MG63 (cell line): ENCODE measurements around the gene CPEB4. TPM values are rescaled to one million over a fixed set of nuclear protein-coding genes. Genes with fewer than 3 reads are reported as not detected.

Experiments
- DNase-seq: peaks from one replicate; pipeline ENCODE4 v3.0.0-alpha.2; 2020
- H3K27me3 ChIP-seq: fragments of 250-450 bp; sonication (Bioruptor Pico); 2 replicates; pipeline ENCODE4 v1.5.1; 2020; ENCODE audit warnings: mild to moderate bottlenecking, moderate library complexity
- H3K36me3 ChIP-seq: fragments of 250-450 bp; sonication (Bioruptor Pico); 2 replicates; pipeline ENCODE4 v1.5.1; 2020; ENCODE audit warnings: mild to moderate bottlenecking, moderate library complexity
- H3K4me3 ChIP-seq: fragments of 250-450 bp; sonication (Bioruptor Pico); 2 replicates; pipeline ENCODE4 v1.5.1; 2020; ENCODE audit warnings: mild to moderate bottlenecking, moderate library complexity
- H3K9me3 ChIP-seq: fragments of 250-450 bp; sonication (Bioruptor Pico); 2 replicates; pipeline ENCODE4 v1.5.1; 2020; ENCODE audit warnings: mild to moderate bottlenecking, moderate library complexity
- total RNA-seq: library from RNA; depleted of rRNA; stranded (reverse); fragments of >200 nt; shearing (Covaris generic); gene quantifications from 2 replicates; pipeline ENCODE4 v1.2.3, GENCODE V29; 2014; ENCODE audit warnings: low replicate concordance

The CPEB4 gene
- total RNA-seq, 1 experiment from 2014 or later, result 3.6 TPM

- Histone ChIP-seq H3K27me3 (no peaks in the 10 kb centered on the region), H3K9me3 (no peaks in the 10 kb centered on the region), H3K36me3 (no peaks in the 10 kb centered on the region), H3K4me3 (no peak overlapping the region)
- DNase-seq, result no peak
Observed at GRCh38 chr5:173855995-173856656, 32.0 kb upstream of the CPEB4 start.

- no peaks in the 10 kb centered on the region for H3K27me3 ChIP-seq
- no peak for DNase-seq
- no peak overlapping the region for H3K4me3 ChIP-seq
- H3K9me3 ChIP-seq, result no peaks in the 10 kb centered on the region
- H3K36me3 ChIP-seq, result no peaks in the 10 kb centered on the region
Observed at GRCh38 chr5:173857234-173857633, 30.9 kb upstream of the CPEB4 start.

GRCh38 chr5:173858021-173858669, 30.0 kb upstream of the CPEB4 start:
- Histone ChIP-seq H3K9me3 (no peaks in the 10 kb centered on the region), H3K4me3 (no peak overlapping the region), H3K36me3 (no peaks in the 10 kb centered on the region), H3K27me3 (no peaks in the 10 kb centered on the region)
- no peak for DNase-seq

- no peak for DNase-seq
- Histone ChIP-seq H3K9me3 (no peaks in the 10 kb centered on the region), H3K4me3 (no peak overlapping the region), H3K27me3 (no peaks in the 10 kb centered on the region), H3K36me3 (no peaks in the 10 kb centered on the region)
Observed at GRCh38 chr5:173858670-173859407, 29.3 kb upstream of the CPEB4 start.

- no peak overlapping the region for H3K4me3 ChIP-seq
- no peak for DNase-seq
- H3K9me3 ChIP-seq, result no peaks in the 10 kb centered on the region
- H3K27me3 ChIP-seq, result no peaks in the 10 kb centered on the region
- H3K36me3 ChIP-seq, result no peaks in the 10 kb centered on the region
Observed at GRCh38 chr5:173859408-173860159, 28.6 kb upstream of the CPEB4 start.

- no peak overlapping the region for H3K4me3 ChIP-seq
- DNase-seq, result no peak
Observed at GRCh38 chr5:173862047-173862477, 26.1 kb upstream of the CPEB4 start.

GRCh38 chr5:173863359-173863758, 24.8 kb upstream of the CPEB4 start:
- Histone ChIP-seq H3K36me3 (no peaks in the 10 kb centered on the region), H3K27me3 (no peaks in the 10 kb centered on the region), H3K9me3 (peaks cover 3% of the 10 kb centered on the region; the same call in 1 of the 2 replicates), H3K4me3 (no peak overlapping the region)
- no peak for DNase-seq

More at GRCh38 chr5:173862047-173862477, 26.1 kb upstream of the CPEB4 start:
- Histone ChIP-seq H3K9me3 (peaks cover under 1% of the 10 kb centered on the region; the same call in 1 of the 2 replicates), H3K36me3 (no peaks in the 10 kb centered on the region), H3K27me3 (no peaks in the 10 kb centered on the region)

- Histone ChIP-seq H3K9me3 (peaks cover 3% of the 10 kb centered on the region; the same call in 1 of the 2 replicates), H3K36me3 (no peaks in the 10 kb centered on the region), H3K4me3 (no peak overlapping the region), H3K27me3 (no peaks in the 10 kb centered on the region)
- no peak for DNase-seq
Observed at GRCh38 chr5:173864126-173865050, 23.8 kb upstream of the CPEB4 start.

- Histone ChIP-seq H3K36me3 (no peaks in the 10 kb centered on the region), H3K9me3 (peaks cover 3% of the 10 kb centered on the region; the same call in 1 of the 2 replicates), H3K4me3 (no peak overlapping the region), H3K27me3 (no peaks in the 10 kb centered on the region)
- DNase-seq, result no peak
Observed at GRCh38 chr5:173866243-173866857, 21.8 kb upstream of the CPEB4 start.

GRCh38 chr5:173866858-173867679, 21.1 kb upstream of the CPEB4 start:
- H3K4me3 ChIP-seq, result no peak overlapping the region
- no peaks in the 10 kb centered on the region for H3K36me3 ChIP-seq
- no peaks in the 10 kb centered on the region for H3K27me3 ChIP-seq
- peaks cover 3% of the 10 kb centered on the region; the same call in 1 of the 2 replicates for H3K9me3 ChIP-seq
- no peak for DNase-seq

- H3K27me3 ChIP-seq, result no peaks in the 10 kb centered on the region
- H3K9me3 ChIP-seq, result peaks cover 3% of the 10 kb centered on the region; the same call in 1 of the 2 replicates
- no peak overlapping the region for H3K4me3 ChIP-seq
- DNase-seq, result no peak
- H3K36me3 ChIP-seq, result no peaks in the 10 kb centered on the region
Observed at GRCh38 chr5:173868096-173868880, 19.9 kb upstream of the CPEB4 start.

GRCh38 chr5:173869316-173869715, 18.8 kb upstream of the CPEB4 start:
- Histone ChIP-seq H3K27me3 (0 out of 2 replicates have a peak, but pooled peaks cover under 1% of the 10 kb centered on the region), H3K4me3 (no peak overlapping the region), H3K9me3 (peaks cover 3% of the 10 kb centered on the region; the same call in 1 of the 2 replicates), H3K36me3 (no peaks in the 10 kb centered on the region)
- no peak for DNase-seq

GRCh38 chr5:173872957-173873305, 15.2 kb upstream of the CPEB4 start:
- DNase-seq, result no peak
- H3K27me3 ChIP-seq, result 0 out of 2 replicates have a peak, but pooled peaks cover 4% of the 10 kb centered on the region
- no peak overlapping the region for H3K4me3 ChIP-seq
- H3K36me3 ChIP-seq, result no peaks in the 10 kb centered on the region
- H3K9me3 ChIP-seq, result no peaks in the 10 kb centered on the region

- Histone ChIP-seq H3K27me3 (0 out of 2 replicates have a peak, but pooled peaks cover 4% of the 10 kb centered on the region), H3K36me3 (no peaks in the 10 kb centered on the region), H3K9me3 (no peaks in the 10 kb centered on the region), H3K4me3 (no peak overlapping the region)
- DNase-seq, result no peak
Observed at GRCh38 chr5:173873306-173873922, 14.7 kb upstream of the CPEB4 start.
